Measurements from ENCODE around the gene SAXO1.

GRCh38 chr9:19030899-19031298 is 2.1 kb downstream of the SAXO1 start:
- no peak for TF ChIP-seq CTCF (IDR thresholded peaks at IDR 0.05)
- no peak for TF ChIP-seq POLR2A (IDR thresholded peaks at IDR 0.05)
- TF ChIP-seq POLR2AphosphoS5 (IDR thresholded peaks at IDR 0.05): no peak
- TF ChIP-seq EP300 (IDR thresholded peaks at IDR 0.05): no peak

All from sigmoid colon (tissue), 4 donors.